Smooth muscle cell (in vitro differentiated cells): Measurements from ENCODE around the gene ANKS1A. TPM values are rescaled to one million over a fixed set of nuclear protein-coding genes. Genes with fewer than 3 reads are reported as not detected.

ENCODE experiments used
- DNase-seq: peaks from one replicate; lab custom pipeline; 2025; ENCODE audit not compliant: unreplicated experiment; lab: John Stamatoyannopoulos, UW
- H2AFZ ChIP-seq: fragments of 200-600 bp; sonication (generic); 2 replicates; pipeline ENCODE4 v1.6.0; 2016; ENCODE audit warnings: antibody characterized with exemption, low read depth, mild to moderate bottlenecking
- H3F3A ChIP-seq: fragments of 200-600 bp; sonication (generic); 2 replicates; pipeline ENCODE4 v1.6.0; 2017; ENCODE audit warnings: antibody characterized with exemption, low read depth
- H3K27ac ChIP-seq: fragments of 200-600 bp; sonication (generic); 2 replicates; pipeline ENCODE4 v1.5.1; 2016; ENCODE audit warnings: low read depth, mild to moderate bottlenecking
- H3K27me3 ChIP-seq: fragments of 200-600 bp; sonication (generic); 2 replicates; pipeline ENCODE4 v1.6.1; 2016; ENCODE audit warnings: low read depth, mild to moderate bottlenecking
- H3K36me3 ChIP-seq: fragments of 200-600 bp; sonication (generic); 2 replicates; pipeline ENCODE4 v1.5.1; 2016; ENCODE audit warnings: low read depth
- H3K4me1 ChIP-seq: fragments of 200-600 bp; sonication (generic); 2 replicates; pipeline ENCODE4 v1.5.1; 2016; ENCODE audit warnings: low read depth
- H3K4me2 ChIP-seq: fragments of 200-600 bp; sonication (generic); 2 replicates; pipeline ENCODE4 v1.6.0; 2016; ENCODE audit warnings: mild to moderate bottlenecking
- H3K4me3 ChIP-seq: fragments of 200-600 bp; sonication (generic); 2 replicates; pipeline ENCODE4 v1.5.1; 2016; ENCODE audit warnings: mild to moderate bottlenecking
- H3K79me2 ChIP-seq: fragments of 200-600 bp; sonication (generic); 2 replicates; pipeline ENCODE4 v1.6.0; 2016; ENCODE audit warnings: low read depth, mild to moderate bottlenecking
- H3K9ac ChIP-seq: fragments of 200-600 bp; sonication (generic); 2 replicates; pipeline ENCODE4 v1.6.0; 2016; ENCODE audit warnings: low read depth
- H3K9me3 ChIP-seq: fragments of 200-600 bp; sonication (generic); replicated peaks from 2 replicates; pipeline ENCODE4 v1.5.1; 2016; ENCODE audit warnings: low read depth
- H4K20me1 ChIP-seq: fragments of 200-600 bp; sonication (generic); 2 replicates; pipeline ENCODE4 v1.6.0; 2016; ENCODE audit warnings: low read depth
- WGBS: methylation state at CpG from one replicate; pipeline ENCODE4 v1.1.7; 2016; ENCODE audit warnings: low lambda C conversion rate; 5-methylcytosine and 5-hydroxymethylcytosine counted together
- polyA plus RNA-seq: library from polyadenylated mRNA; unstranded; fragments of >200 nt; fragmentation: Nextera tagmentation; extraction: Ambion mirVana; gene quantifications from 2 replicates; pipeline ENCODE4 v1.2.1, GENCODE V29; 2016
- small RNA-seq: library from RNA; depleted of rRNA; stranded (forward); fragments of <200 nt; gene quantifications from one replicate; pipeline ENCODE3, GENCODE V24; 2014
- total RNA-seq: library from RNA; depleted of rRNA; stranded (reverse); fragments of >200 nt; gene quantifications from 2 replicates; pipeline ENCODE4 v1.2.3, GENCODE V29; 2014
- TF ChIP-seq, protein P1 (sequence below): fragments of 200-600 bp; sonication (generic); IDR thresholded peaks from 2 replicates; pipeline ENCODE4 v1.5.1; 2017; ENCODE audit warnings: borderline replicate concordance, mild to moderate bottlenecking, antibody characterized with exemption; ENCODE audit not compliant: insufficient read depth, poor library complexity, severe bottlenecking

Gene ANKS1A
- total and polyA plus RNA-seq, 2 experiments from 2014 or later: 28.9 to 39.2 TPM

GRCh38 chr6:35139924-35140638 lies 251.0 kb downstream of the ANKS1A start:
- 39% methylated on average over 17 of the region's 17 CpGs for WGBS
- H3K4me2 ChIP-seq: no peak overlapping the region
- peak overlapping the region; percentile 11 for H2AFZ ChIP-seq

DNA sequence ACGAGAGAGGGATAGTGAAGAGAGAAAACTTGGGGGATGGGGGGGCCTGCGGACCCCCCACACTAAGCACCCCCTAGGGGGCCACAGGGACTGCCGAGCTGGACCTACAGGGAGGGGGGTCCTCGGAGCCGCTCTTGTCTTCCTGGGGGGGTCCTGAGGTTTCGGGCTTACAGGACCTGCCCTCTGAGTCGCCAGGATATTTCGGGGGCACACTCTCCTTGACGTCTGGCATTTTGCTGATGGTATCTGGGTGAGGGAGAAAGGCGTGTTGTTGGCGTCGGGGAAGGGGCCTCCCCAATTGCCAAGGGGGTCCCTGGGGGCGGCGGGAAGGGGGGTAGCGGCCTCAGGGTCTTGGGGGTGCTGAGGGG lies 251.6 kb downstream of the ANKS1A start:
- Histone ChIP-seq H3F3A (no peaks in the 10 kb centered on the region), H3K9me3 (no peaks in the 10 kb centered on the region), H3K36me3 (no peaks in the 10 kb centered on the region), H4K20me1 (no peaks in the 10 kb centered on the region), H3K9ac (no peak overlapping the region), H3K4me2 (no peak overlapping the region), H3K4me1 (no peaks in the 10 kb centered on the region), H3K27ac (no peak overlapping the region), H3K79me2 (no peaks in the 10 kb centered on the region), H3K4me3 (no peak overlapping the region), H2AFZ (no peak overlapping the region), H3K27me3 (no peaks in the 10 kb centered on the region)
- 89% methylated on average over 13 of the region's 15 CpGs for WGBS
- DNase-seq: no peak
- TF ChIP-seq, protein P1, sequence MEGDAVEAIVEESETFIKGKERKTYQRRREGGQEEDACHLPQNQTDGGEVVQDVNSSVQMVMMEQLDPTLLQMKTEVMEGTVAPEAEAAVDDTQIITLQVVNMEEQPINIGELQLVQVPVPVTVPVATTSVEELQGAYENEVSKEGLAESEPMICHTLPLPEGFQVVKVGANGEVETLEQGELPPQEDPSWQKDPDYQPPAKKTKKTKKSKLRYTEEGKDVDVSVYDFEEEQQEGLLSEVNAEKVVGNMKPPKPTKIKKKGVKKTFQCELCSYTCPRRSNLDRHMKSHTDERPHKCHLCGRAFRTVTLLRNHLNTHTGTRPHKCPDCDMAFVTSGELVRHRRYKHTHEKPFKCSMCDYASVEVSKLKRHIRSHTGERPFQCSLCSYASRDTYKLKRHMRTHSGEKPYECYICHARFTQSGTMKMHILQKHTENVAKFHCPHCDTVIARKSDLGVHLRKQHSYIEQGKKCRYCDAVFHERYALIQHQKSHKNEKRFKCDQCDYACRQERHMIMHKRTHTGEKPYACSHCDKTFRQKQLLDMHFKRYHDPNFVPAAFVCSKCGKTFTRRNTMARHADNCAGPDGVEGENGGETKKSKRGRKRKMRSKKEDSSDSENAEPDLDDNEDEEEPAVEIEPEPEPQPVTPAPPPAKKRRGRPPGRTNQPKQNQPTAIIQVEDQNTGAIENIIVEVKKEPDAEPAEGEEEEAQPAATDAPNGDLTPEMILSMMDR: no peak

More at GRCh38 chr6:35139924-35140638, 251.0 kb downstream of the ANKS1A start:
- H3K9ac ChIP-seq: no peak overlapping the region
- TF ChIP-seq, protein P1: peak; percentile 92
- H3K27me3 ChIP-seq: no peaks in the 10 kb centered on the region
- H3K4me3 ChIP-seq: no peak overlapping the region
- H3K79me2 ChIP-seq: no peaks in the 10 kb centered on the region
- H3K4me1 ChIP-seq: no peaks in the 10 kb centered on the region
- no peak for DNase-seq
- no peak overlapping the region for H3K27ac ChIP-seq
- no peaks in the 10 kb centered on the region for H3F3A ChIP-seq
- H3K9me3 ChIP-seq: no peaks in the 10 kb centered on the region
- H3K36me3 ChIP-seq: no peaks in the 10 kb centered on the region
- H4K20me1 ChIP-seq: no peaks in the 10 kb centered on the region

Small RNA genes lying within 50 kb of the gene (small RNA-seq; reads per million reads assigned to genes)
- gene AL138721.1: 0.89 reads per million, percentile 28 among the genes with 10 or more reads in this experiment

Other genes starting within 250 kb of the ANKS1A start
- gene ILRUN, start 192.5 kb upstream of the ANKS1A start, total RNA-seq: 23.9 and 24.5 TPM in 2 replicates
- gene ILRUN, start 192.5 kb upstream of the ANKS1A start, polyA plus RNA-seq: 7.5 and 9.0 TPM in 2 replicates
- 96.0 and 133 TPM in 2 replicates for gene SNRPC, start 131.8 kb upstream of the ANKS1A start, total RNA-seq
- gene SNRPC, start 131.8 kb upstream of the ANKS1A start, polyA plus RNA-seq: 340 and 357 TPM in 2 replicates
- gene BLTP3A, start 97.2 kb upstream of the ANKS1A start, total RNA-seq: 3.7 and 5.2 TPM in 2 replicates
- 1.0 and 1.1 TPM in 2 replicates for gene BLTP3A, start 97.2 kb upstream of the ANKS1A start, polyA plus RNA-seq
- gene TAF11, start 1.2 kb upstream of the ANKS1A start, total RNA-seq: 17.2 and 22.8 TPM in 2 replicates
- gene TAF11, start 1.2 kb upstream of the ANKS1A start, polyA plus RNA-seq: 35.3 and 36.6 TPM in 2 replicates